NT2/D1 (cell line): ENCODE data around the gene COX7C.
"Not testable (repeated sequence)": the region's sequence is repeated elsewhere in the genome, so short reads cannot be mapped to it uniquely, and the experiment has no call there.

Experiments
- SUZ12 ChIP-seq: IDR thresholded peaks from 2 replicates; pipeline ENCODE4 v1.6.1; 2011; ENCODE audit not compliant: insufficient read length, insufficient read depth; ENCODE audit errors: extremely low read depth
- YY1 ChIP-seq: IDR thresholded peaks from 2 replicates; pipeline ENCODE4 v1.6.1; 2011; ENCODE audit not compliant: insufficient read length, insufficient read depth
- ZNF274 ChIP-seq: IDR thresholded peaks from 2 replicates; pipeline ENCODE4 v1.6.1; 2011; ENCODE audit warnings: mild to moderate bottlenecking, low read depth, low read length

DNA sequence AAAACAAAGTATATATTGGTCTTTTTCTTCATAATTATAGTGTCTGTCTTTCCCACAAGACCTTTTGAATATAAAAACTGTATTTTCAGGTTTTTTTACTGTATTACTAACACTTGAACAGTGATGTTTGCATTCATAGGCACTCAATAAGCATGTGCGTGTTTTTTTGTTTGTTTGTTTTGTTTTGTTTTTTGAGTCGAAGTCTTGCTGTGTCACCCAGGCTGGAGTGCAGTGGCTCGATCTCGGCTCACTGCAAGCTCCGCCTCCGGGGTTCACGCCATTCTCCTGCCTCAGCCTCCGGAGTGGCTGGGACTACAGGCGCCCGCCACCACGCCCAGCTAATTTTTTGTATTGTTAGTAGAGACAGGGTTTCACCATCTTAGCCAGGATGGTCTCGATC, 46.6 kb upstream of the COX7C start:
- not testable (repeated sequence) for TF ChIP-seq ZNF274, YY1, SUZ12
